Right ventricle myocardium inferior (tissue), 1 donor: ENCODE results near the gene ZNF646. TPM values are rescaled to one million over a fixed set of nuclear protein-coding genes. Genes with fewer than 3 reads are reported as not detected.

Experiments used
- total RNA-seq: library from RNA; stranded (reverse); fragmentation: NEBNext Ultra II Directional; extraction: Animal tissue kit (Norgen Biotek cat#: 25700); gene quantifications from one replicate; pipeline ENCODE4 v1.2.1, GENCODE V29; 2021
- donor health status: DM: no; HTN: yes; CAD: no; lungs with severe emphysema.

The ZNF646 gene
- total RNA-seq, 1 donor from 2014 or later = 9.9 TPM

Other genes starting within 250 kb of the ZNF646 start
- gene BCL7C, start 180.3 kb upstream of the ZNF646 start, total RNA-seq = 32.2 TPM
- gene CTF1, start 177.8 kb upstream of the ZNF646 start, total RNA-seq = 8.7 TPM
- gene FBXL19, start 150.8 kb upstream of the ZNF646 start, total RNA-seq = 6.3 TPM
- 11.4 TPM for gene ORAI3, start 125.4 kb upstream of the ZNF646 start, total RNA-seq
- gene SETD1A, start 116.7 kb upstream of the ZNF646 start, total RNA-seq = 9.4 TPM
- gene HSD3B7, start 89.2 kb upstream of the ZNF646 start, total RNA-seq = 7.0 TPM
- gene STX1B, start 63.8 kb upstream of the ZNF646 start, total RNA-seq = 0.41 TPM
- 42.3 TPM for gene STX4, start 40.9 kb upstream of the ZNF646 start, total RNA-seq
- 5.3 TPM for gene ZNF668, start 182 bp upstream of the ZNF646 start, total RNA-seq
- gene PRSS53, start 14.5 kb downstream of the ZNF646 start, total RNA-seq = 0.62 TPM
- 41.1 TPM for gene VKORC1, start 20.4 kb downstream of the ZNF646 start, total RNA-seq
- 79.7 TPM for gene BCKDK, start 34.0 kb downstream of the ZNF646 start, total RNA-seq
- gene KAT8, start 43.2 kb downstream of the ZNF646 start, total RNA-seq = 67.4 TPM
- not detected for gene PRSS8, start 61.3 kb downstream of the ZNF646 start, total RNA-seq
- 3.0 TPM for gene PRSS36, start 75.6 kb downstream of the ZNF646 start, total RNA-seq
- 86.8 TPM for gene FUS, start 105.7 kb downstream of the ZNF646 start, total RNA-seq
- 9.1 TPM for gene PYCARD, start 128.3 kb downstream of the ZNF646 start, total RNA-seq
- gene TRIM72, start 139.7 kb downstream of the ZNF646 start, total RNA-seq = 2.1 TPM
- not detected for gene PYDC1, start 142.7 kb downstream of the ZNF646 start, total RNA-seq
- 10.4 TPM for gene ITGAM, start 185.6 kb downstream of the ZNF646 start, total RNA-seq